ENCODE results near the gene MITF.

MITF gene

DNA sequence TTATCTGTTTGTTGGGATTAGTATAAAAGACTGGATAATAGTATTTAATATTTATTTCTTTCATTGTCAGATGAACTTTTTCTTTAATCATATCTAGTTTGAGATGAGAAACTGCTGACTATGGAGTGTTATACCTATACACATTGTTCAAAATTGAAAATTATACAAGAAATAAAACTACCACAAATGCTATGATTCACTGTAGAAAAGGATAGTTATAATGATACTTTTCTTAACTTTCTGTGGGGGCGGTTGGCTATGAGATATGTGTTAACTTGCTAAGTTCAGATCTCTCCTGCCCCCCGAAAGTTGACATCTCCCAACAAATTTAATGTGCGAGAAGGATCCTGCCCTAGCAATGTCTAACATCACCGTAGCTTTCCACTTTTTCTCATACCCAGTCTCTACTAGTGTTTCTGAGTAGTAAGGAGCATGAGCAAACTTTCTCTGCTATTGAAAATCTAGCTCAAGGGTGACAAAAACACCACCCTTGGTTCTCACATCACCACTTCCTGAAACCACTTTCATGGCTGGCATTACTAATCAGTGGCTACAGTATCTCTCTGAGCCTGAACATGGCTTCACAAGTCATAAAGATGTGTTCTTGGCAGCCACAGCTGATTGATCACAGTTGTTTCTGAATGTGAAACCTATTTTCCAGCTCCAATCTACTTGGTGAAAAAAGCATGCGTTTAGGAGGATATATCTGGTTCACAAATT is 244.4 kb downstream of the MITF start:
- DNase-seq = no peak

DNA sequence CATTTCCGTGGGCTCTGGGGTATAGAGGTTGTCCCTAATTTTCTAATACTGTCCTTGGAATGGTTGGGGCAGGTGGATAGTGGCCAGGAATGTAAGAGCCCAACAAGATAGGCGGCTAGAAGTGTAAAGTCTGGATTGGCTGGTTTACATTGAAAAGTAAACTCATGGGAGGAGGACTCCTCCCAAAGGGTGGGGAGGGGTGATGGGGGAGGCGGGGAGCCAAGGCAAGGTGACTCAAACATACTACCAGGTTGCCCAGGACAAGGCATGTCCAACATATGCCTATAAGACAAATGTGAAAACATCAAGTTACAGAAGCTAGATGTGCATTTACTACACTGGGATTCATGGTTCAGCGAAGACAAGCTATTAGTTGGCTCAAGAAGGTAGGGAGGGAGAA is 246.0 kb downstream of the MITF start:
- DNase-seq = no peak

DNA sequence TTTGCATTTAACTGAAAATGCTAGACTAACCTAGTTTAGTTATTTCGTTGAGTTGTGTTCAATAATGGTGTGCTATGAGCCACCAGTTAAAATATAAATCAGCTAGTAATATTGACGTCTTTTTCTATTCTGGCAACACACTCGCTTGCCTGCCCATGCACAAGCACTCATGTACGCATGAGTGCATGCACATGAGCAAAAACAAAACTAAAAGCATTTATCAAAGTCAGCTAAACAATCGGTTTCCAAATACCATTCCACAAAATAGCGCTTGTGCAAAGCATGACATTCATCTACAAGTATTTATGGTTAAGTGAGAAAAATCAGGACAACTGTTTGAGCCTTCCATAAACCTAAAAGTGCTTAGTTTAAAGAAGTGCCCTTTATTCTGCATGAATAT is 247.2 kb downstream of the MITF start:
- no peak for DNase-seq

DNA sequence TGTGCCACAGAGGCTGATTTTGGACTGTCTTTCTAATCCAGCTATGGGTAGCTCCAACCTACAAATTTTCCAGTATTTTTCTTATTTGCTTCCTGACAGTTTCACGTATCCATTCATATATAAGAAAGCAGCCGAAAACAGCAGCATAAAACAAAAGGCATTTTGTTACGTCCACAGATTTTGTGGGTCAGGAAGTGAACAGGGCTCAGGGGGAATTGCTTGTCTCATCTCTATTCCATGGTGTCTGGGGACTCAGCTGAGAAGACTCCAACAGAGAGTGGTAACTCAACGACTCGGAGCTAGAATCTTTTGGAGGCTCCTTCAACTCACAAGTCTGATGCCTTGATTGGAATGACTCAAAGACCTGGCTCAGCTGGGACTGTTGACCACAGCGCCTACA is 248.6 kb downstream of the MITF start:
- DNase-seq = no peak

DNA sequence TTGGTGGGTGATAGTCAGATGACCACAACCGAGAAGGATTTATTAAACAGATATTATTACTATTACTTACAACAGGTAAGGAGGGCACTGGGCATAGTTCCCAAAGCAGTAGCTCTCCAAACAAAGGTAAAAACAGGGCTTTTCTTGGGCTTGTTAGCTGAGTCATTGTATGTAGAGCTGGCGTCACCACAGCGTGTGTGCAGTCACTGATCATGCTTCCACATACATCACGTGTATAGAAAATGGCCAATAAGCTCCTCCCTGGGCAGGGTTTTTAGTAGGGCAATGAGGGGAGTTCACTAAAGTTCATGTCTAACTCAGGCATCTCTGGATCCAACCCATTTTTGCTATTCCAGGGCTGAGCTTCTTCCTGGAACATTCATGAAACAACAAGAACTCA is 254.5 kb downstream of the MITF start:
- no peak for DNase-seq

DNA sequence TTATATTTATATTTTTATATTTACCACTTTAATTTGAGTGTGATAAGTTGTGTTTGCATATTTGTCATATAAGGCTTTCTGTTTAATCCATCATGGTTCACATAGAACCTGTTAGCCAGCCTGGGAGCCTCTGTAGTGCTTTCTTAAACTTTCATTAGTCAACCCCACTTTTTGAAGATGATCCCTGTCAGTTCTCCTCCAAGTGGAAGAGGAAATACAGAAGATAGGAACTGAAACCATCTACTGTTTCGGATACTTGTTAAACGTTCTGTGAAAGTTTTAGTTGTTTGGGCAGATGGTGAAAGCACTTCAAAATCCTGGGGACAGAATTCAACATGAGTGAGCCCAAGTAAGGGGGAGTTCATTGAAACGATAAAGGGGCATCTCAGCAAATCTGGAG is 255.7 kb downstream of the MITF start:
- DNase-seq = no peak

DNA sequence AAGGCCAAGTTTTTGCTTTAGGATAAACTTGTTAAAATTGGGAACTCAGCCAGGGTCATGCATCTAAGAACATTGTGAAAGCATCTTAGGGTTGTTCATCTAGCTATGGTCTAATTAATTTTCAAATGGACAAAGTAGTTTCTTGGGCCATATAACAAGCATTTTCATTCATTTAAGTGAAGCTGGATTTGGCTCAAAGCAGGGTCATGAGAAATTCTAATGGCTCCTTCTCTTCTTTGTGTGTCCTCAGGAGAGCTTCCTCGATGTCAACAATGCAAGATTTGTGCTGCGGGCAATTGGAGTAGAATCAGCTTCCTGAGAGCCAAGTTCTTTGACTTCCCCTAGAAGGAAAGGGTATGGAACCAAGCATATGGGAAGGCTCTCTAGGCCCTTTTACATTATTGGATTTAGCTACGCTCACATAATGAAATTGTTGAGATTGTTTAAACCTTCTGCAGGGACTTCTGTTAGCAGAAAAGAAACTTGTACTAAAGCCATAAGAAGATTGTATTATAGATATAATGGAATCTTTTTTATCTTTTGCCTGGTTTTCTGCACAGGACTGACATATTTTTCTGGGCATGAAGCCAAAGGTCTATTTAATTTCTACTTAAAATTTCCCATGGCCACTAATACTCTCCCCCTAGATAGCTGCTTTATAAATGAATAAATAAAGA is 258.5 kb downstream of the MITF start:
- no peak for DNase-seq

DNA sequence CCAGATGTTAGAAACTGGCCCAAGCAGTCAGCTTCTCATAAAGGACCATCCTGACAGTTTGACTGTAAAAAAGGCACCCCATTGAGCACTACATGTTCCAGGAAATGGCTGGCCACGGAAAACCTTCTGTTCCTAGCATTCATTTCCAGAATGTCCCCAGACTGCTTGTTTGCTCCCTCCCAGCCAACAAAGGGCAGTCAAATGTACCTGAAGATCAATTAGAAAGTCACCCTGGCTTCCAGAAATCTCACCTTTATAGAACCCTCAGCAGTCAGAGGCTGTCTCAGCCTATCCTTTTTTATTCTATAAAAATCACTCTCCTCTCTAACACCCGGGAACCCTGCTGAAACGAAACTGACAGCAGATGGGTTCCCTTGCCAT is 259.5 kb downstream of the MITF start:
- no peak for DNase-seq

DNA sequence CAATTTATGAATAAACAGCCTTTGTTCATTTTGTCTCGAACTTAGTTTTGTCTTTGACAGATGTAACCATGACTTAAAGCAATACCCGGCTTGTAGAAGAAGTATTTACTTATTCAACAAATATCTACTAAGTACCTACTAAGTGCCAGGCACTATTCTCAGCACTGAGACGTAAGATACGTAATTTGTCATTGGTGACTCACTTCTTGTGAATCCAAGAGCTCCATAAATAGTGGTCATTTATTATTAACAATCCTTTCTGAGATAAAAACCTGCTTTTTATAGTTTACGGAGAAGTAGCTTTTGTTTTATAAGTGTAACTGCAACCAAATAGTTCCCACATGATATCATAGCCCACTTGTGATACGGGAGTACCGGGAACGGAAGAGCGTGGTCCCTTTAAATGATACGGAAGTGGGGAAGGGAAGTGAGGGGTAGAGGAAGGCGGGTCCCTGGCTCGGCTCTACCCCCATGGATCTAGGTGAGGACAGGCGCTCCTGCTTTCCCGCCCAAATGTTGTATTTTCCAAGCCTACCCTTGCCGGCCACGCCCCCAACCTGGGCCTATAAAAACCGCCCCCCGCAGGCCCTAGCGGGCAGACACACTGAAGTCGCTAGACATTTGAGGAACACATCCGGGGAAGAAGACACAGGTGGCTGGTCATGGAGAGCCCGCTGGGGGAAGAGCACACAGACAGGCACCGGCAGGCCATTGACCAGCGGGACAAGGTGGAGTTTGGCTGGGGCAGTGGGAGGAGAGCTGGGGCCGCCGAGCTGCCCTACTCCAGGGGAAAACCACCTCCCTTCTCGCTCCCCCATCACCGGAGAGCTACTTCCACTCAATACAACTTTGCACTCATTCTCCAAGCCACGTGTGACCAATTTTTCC is 260.1 kb downstream of the MITF start, which contains the start of gene SAMMSON:
SAMMSON (plus strand) TSS at position 594 of the 888 bp plus-strand sequence.
- DNase-seq = no peak

DNA sequence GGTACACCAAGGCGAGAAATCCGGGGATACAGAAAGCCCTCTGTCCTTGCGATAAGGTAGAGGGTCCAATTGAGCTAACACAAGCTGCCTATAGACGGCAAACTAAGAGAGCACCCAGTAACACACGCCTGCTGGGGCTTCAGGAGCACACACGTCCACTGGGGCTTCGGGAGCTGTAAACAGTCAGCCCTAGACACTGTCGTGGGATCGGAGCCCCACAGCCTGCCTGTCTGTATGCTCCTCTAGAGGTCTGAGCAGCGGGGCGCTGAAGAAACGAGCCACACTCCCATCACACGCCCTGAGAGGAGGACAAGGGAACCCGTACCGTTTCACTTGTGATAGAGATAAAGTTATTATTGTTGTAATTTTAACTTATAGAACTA is 260.8 kb downstream of the MITF start:
- DNase-seq = no peak

DNA sequence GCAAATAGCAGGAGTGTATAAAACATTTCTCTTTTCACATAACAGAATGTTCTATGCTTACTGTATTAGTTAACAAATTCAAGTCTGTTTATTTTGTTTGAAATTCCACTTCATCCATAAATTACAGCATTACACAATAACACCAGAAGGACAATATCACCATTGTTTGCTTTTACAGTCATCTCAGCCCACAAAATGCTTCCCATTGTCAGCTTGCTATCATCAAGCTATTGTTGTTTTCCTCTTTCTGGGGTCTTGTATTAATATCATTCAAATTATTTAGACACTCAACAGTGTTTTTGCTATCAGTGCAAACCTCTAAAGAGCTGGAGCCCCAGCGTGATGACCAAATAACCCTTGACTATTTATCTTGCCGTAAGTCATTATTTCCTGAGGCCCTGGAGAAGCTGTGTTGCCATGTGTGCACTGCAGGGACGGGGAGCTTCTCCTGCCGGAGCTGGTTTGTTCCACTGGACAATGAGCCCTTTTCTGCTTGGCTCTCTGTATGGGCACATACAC is 261.4 kb downstream of the MITF start:
- no peak for DNase-seq

DNA sequence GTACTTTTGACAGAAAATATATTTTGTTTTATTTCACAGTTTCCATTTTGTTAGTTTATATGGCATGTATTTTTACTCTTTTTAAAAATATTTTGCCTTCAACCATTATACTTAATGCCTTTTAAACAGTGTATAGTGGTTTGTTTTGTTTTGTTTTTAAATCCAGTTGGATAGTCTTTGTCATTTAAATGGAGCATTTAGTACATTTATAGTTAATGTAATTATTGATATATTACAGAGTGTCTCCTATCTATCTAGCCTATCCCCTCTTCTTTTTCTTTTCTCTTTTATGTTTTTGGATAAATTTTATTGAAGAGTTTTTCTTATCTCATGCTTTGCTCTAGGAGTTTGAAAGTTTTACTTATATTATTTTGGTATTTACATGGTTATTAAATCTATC is 263.9 kb downstream of the MITF start:
- no peak for DNase-seq

DNA sequence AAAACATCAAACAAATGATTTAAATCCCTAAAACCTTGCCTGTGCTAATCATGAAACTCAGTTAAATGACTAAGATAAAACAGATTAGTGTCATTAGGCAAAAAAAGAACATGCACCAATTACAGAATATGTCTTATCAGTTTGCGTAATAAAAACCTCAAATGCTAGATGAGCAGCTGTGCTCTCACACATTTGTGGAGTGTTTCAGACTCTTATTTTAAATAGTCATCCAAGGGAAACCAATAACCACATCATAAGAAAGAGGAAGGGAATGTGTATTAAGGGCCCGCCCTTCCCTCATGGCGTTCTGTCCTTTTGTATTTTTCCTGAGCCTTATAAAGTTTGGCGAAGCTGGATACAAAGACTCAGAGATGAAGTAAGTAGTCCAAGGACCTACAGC is 266.8 kb downstream of the MITF start:
- no peak for DNase-seq

DNA sequence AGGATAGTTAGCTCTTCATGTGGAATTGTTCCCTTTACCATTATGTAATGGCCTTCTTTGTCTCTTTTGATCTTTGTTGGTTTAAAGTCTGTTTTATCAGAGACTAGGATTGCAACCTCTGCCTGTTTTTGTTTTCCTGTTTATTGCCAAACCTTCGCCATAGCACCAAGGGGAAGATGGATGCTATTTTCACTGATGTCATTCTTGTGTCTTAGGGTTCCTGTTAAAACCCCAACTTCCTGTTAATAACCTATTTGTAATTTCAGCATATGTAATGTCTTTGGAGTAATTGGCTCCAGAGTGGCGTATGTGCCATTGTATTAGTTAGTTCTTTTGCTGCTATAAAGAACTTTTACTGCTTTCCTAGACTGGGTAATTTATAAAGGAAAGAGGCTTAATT is 271.1 kb downstream of the MITF start:
- DNase-seq = no peak

DNA sequence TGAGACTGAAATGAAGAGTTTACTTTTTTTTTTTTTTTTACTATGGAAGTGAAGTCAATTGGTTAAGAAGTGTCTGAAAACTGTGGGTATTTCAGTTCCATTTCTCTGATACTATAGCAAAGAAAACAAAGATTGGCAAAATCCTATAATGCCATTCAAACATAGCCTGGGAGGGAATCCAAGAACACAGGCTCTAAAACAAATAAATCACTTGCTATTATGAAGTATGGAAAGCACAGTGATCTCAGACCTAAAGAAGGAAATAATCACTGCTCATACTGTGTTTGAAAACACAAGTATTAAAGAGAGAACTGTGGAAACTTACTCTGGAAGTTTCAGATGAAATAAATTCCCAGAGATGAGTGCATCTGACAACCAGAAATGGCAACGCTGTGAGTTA is 272.3 kb downstream of the MITF start:
- DNase-seq = no peak

All from amniotic stem cell (primary cell).